PFSK-1 (cell line): Measurements from ENCODE around the gene EVA1A.
A peak's percentile ranks its signal among the peaks of the same experiment; 100 is the strongest.

Experiments
- FOXP2 ChIP-seq: optimal IDR thresholded peaks from 2 replicates; pipeline ENCODE3; 2011; ENCODE audit warnings: borderline replicate concordance, control low read depth, inconsistent platforms; ENCODE audit not compliant: insufficient read depth; ENCODE audit errors: extremely low read length, extremely low read depth
- POLR2AphosphoS5 ChIP-seq: IDR thresholded peaks from 2 replicates; pipeline ENCODE4 v1.6.1; 2012; ENCODE audit warnings: low read depth, mild to moderate bottlenecking, control low read depth, low read length, moderate library complexity
- REST ChIP-seq, 2 experiments: IDR thresholded peaks; 2 replicates each; pipeline versions ENCODE4 v1.6.1 to v1.8.0; 2011 to 2012; ENCODE audit warnings: low read depth in 2 of 2, low read length in 2 of 2, control low read depth in 1 of 2, inconsistent platforms in 1 of 2, mild to moderate bottlenecking in 1 of 2, moderate library complexity in 1 of 2; ENCODE audit not compliant: insufficient read depth in 1 of 2
- SIN3A ChIP-seq: IDR thresholded peaks from 2 replicates; pipeline ENCODE4 v1.6.1; 2012; ENCODE audit warnings: mild to moderate bottlenecking, low read length, moderate library complexity, borderline replicate concordance; ENCODE audit not compliant: insufficient read depth
- TAF1 ChIP-seq: IDR thresholded peaks from 2 replicates; pipeline ENCODE4 v1.6.1; 2012; ENCODE audit warnings: low read length, control low read depth, borderline replicate concordance; ENCODE audit not compliant: insufficient read depth

EVA1A gene

DNA sequence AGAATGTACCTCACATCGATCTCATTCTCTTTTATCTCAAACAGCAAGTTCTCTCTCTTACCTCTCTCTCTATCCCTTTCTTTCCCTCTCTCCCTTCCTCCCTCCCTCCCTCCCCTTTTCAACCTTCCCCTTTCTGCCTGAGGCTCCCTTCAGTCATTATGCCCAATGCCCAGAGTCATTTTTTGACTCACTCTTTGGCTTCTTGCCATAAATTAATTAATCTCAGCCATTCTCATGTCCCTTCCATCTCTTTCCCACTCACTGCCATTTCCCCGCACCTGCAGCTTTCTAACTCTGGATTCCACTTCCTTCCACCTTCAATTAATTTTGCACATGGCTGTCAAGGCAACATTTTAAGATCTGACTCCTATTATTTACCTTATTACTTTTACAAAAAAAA is 60.1 kb downstream of the EVA1A start:
- peak; percentile 72; the same call in 1 of the 2 replicates for TF ChIP-seq SIN3A
- no peak for TF ChIP-seq TAF1
- 0 out of 4 replicates have a peak, but pooled peaks of 1 of the 2 experiments have one; percentile 38 for TF ChIP-seq REST (IDR thresholded peaks at IDR 0.05; ENCODE audit: insufficient read depth in 1 of 2, low read depth in 2 of 2, low read length in 2 of 2)
- 0 out of 2 replicates have a peak, but pooled peaks have one; percentile 29 for TF ChIP-seq POLR2AphosphoS5
- TF ChIP-seq FOXP2 = no peak

- no peak for TF ChIP-seq POLR2AphosphoS5
Measured at GRCh38 chr2:75499534-75499933, 61.2 kb downstream of the EVA1A start.

DNA sequence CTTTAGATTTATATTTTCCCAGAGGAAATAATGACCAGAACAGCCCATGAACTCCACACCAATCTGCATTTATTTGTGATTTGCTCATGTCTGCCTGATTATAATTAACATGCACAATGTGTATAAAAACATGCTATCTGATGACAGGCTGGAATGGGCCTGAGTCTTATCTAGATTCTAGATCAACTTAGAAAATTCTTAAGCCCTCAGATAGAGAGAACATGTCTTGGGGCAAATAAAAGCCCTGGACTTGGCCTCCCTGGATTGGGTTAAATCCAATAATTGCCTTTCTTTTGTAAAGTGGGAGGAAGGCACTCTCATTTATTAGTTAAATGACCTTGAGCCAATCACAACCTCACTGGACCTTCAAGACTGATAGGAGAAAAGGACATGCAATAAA is 61.8 kb downstream of the EVA1A start:
- no peak for TF ChIP-seq SIN3A
- TF ChIP-seq POLR2AphosphoS5 = no peak
- TF ChIP-seq REST (IDR thresholded peaks at IDR 0.05; ENCODE audit: insufficient read depth in 1 of 2, low read depth in 2 of 2, low read length in 2 of 2) = no peak
- TF ChIP-seq FOXP2 = no peak
- no peak for TF ChIP-seq TAF1

- no peak for TF ChIP-seq POLR2AphosphoS5
- TF ChIP-seq REST (IDR thresholded peaks at IDR 0.05; ENCODE audit: insufficient read depth in 1 of 2, low read depth in 2 of 2, low read length in 2 of 2) = no peak
- no peak for TF ChIP-seq TAF1
- TF ChIP-seq FOXP2 = no peak
- TF ChIP-seq SIN3A = no peak
Measured at GRCh38 chr2:75497256-75497655, 63.5 kb downstream of the EVA1A start.

DNA sequence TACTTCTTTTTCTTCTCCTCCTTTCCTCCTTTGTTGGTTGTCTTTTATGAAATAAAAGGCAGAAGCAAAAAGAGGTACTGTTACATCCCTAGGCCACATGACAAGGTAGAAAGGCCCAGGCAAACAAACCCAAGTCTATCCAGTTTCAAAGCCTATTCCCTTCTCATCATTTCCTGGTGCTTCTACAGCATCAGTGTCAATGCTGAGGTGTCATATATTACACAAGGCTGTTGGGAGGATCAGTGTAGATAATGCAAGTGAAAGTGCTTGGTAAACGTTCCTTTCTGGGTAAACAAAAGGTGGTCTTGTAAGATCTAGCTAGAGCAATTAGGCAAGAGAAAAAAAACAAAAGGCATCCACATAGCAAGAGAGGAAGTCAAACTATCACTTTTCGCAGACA is 64.9 kb downstream of the EVA1A start:
- no peak for TF ChIP-seq POLR2AphosphoS5
- TF ChIP-seq TAF1 = no peak

GRCh38 chr2:75494137-75494769 is 66.5 kb downstream of the EVA1A start:
- TF ChIP-seq REST (IDR thresholded peaks at IDR 0.05; ENCODE audit: insufficient read depth in 1 of 2, low read depth in 2 of 2, low read length in 2 of 2) (no peak), POLR2AphosphoS5 (no peak), TAF1 (no peak), SIN3A (no peak)
